SK-N-SH (cell line): ENCODE results near the gene NFATC4.

Experiments
- EP300 ChIP-seq, 2 experiments: IDR thresholded peaks; 2 replicates each; pipeline versions ENCODE4 v1.4.0 to v1.6.1; 2012; ENCODE audit warnings: borderline replicate concordance in 1 of 2, low read depth in 1 of 2, low read length in 1 of 2
- EZH2phosphoT487 ChIP-seq: fragments of 200-600 bp; sonication (generic); IDR thresholded peaks from 2 replicates; pipeline ENCODE4 v1.6.1; 2017; ENCODE audit warnings: low read depth, mixed run types, mild to moderate bottlenecking, antibody characterized with exemption, moderate library complexity, borderline replicate concordance
- POLR2AphosphoS5 ChIP-seq: IDR thresholded peaks from 2 replicates; pipeline ENCODE4 v1.6.1; 2012; ENCODE audit warnings: low read depth, low read length
- RAD21 ChIP-seq: IDR thresholded peaks from 2 replicates; pipeline ENCODE4 v1.6.1; 2012; ENCODE audit warnings: mild to moderate bottlenecking, low read length
- RFX5 ChIP-seq: IDR thresholded peaks from 2 replicates; pipeline ENCODE4 v1.6.1; 2012; ENCODE audit warnings: mild to moderate bottlenecking, improper control_type of control experiment, low read length
- SIN3A ChIP-seq: IDR thresholded peaks from 2 replicates; pipeline ENCODE4 v1.6.1; 2012; ENCODE audit warnings: low read depth, mild to moderate bottlenecking, low read length, moderate library complexity, borderline replicate concordance
- SMC3 ChIP-seq: IDR thresholded peaks from 2 replicates; pipeline ENCODE4 v1.6.1; 2012; ENCODE audit warnings: low read depth, low read length, improper control_type of control experiment
- TEAD4 ChIP-seq: IDR thresholded peaks from 2 replicates; pipeline ENCODE4 v1.4.0; 2012; ENCODE audit warnings: mild to moderate bottlenecking, borderline replicate concordance; ENCODE audit not compliant: insufficient read depth
- TF ChIP-seq, protein P1 (sequence below): fragments of 200-600 bp; sonication (generic); IDR thresholded peaks from 2 replicates; pipeline ENCODE4 v1.6.1; 2017; ENCODE audit warnings: antibody characterized with exemption, mild to moderate bottlenecking, moderate library complexity
- TF ChIP-seq, protein P2 (sequence below): IDR thresholded peaks from 2 replicates; pipeline ENCODE4 v1.4.0; 2012; ENCODE audit warnings: low read depth
- TF ChIP-seq, protein P3 (sequence below): fragments of 150-350 bp; IDR thresholded peaks from 2 replicates; pipeline ENCODE4 v1.6.1; 2016; ENCODE audit warnings: mild to moderate bottlenecking, low read depth, low read length
- TF ChIP-seq, protein P4 (sequence below): IDR thresholded peaks from 2 replicates; pipeline ENCODE4 v1.6.1; 2012; ENCODE audit warnings: mild to moderate bottlenecking, low read depth, low read length, moderate library complexity

DNA sequence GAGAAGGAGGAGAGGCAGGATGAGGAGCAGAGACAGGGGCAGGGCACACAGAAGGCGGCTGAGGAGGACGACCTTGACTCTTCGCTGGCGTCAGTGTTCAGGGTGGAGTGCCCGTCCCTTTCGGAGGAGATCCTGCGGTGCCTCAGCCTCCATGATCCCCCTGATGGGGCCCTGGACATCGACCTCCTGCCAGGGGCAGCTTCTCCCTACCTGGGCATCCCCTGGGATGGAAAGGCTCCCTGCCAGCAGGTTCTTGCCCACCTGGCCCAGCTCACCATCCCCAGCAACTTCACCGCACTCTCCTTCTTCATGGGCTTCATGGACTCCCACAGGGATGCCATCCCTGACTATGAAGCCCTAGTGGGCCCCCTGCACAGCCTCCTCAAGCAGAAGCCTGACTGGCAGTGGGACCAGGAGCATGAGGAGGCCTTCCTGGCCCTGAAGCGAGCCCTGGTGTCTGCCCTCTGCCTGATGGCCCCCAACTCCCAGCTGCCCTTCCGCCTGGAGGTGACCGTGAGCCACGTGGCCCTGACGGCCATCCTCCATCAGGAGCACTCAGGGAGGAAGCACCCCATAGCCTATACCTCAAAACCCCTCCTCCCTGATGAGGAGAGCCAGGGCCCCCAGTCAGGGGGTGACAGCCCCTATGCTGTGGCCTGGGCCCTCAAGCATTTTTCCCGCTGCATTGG lies 46.9 kb downstream of the NFATC4 start:
- TF ChIP-seq, protein P1, sequence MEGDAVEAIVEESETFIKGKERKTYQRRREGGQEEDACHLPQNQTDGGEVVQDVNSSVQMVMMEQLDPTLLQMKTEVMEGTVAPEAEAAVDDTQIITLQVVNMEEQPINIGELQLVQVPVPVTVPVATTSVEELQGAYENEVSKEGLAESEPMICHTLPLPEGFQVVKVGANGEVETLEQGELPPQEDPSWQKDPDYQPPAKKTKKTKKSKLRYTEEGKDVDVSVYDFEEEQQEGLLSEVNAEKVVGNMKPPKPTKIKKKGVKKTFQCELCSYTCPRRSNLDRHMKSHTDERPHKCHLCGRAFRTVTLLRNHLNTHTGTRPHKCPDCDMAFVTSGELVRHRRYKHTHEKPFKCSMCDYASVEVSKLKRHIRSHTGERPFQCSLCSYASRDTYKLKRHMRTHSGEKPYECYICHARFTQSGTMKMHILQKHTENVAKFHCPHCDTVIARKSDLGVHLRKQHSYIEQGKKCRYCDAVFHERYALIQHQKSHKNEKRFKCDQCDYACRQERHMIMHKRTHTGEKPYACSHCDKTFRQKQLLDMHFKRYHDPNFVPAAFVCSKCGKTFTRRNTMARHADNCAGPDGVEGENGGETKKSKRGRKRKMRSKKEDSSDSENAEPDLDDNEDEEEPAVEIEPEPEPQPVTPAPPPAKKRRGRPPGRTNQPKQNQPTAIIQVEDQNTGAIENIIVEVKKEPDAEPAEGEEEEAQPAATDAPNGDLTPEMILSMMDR = no peak
- TF ChIP-seq EP300 (IDR thresholded peaks at IDR 0.05; ENCODE audit: borderline replicate concordance in 1 of 2, low read depth in 1 of 2, low read length in 1 of 2) = no peak
- TF ChIP-seq TEAD4 = no peak
- TF ChIP-seq, protein P2, sequence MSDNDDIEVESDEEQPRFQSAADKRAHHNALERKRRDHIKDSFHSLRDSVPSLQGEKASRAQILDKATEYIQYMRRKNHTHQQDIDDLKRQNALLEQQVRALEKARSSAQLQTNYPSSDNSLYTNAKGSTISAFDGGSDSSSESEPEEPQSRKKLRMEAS = no peak
- TF ChIP-seq POLR2AphosphoS5 = no peak
- TF ChIP-seq, protein P3, sequence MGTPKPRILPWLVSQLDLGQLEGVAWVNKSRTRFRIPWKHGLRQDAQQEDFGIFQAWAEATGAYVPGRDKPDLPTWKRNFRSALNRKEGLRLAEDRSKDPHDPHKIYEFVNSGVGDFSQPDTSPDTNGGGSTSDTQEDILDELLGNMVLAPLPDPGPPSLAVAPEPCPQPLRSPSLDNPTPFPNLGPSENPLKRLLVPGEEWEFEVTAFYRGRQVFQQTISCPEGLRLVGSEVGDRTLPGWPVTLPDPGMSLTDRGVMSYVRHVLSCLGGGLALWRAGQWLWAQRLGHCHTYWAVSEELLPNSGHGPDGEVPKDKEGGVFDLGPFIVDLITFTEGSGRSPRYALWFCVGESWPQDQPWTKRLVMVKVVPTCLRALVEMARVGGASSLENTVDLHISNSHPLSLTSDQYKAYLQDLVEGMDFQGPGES = no peak
- TF ChIP-seq RFX5 = no peak
- TF ChIP-seq EZH2phosphoT487 = no peak
- no peak for TF ChIP-seq SMC3
- no peak for TF ChIP-seq SIN3A
- TF ChIP-seq, protein P4, sequence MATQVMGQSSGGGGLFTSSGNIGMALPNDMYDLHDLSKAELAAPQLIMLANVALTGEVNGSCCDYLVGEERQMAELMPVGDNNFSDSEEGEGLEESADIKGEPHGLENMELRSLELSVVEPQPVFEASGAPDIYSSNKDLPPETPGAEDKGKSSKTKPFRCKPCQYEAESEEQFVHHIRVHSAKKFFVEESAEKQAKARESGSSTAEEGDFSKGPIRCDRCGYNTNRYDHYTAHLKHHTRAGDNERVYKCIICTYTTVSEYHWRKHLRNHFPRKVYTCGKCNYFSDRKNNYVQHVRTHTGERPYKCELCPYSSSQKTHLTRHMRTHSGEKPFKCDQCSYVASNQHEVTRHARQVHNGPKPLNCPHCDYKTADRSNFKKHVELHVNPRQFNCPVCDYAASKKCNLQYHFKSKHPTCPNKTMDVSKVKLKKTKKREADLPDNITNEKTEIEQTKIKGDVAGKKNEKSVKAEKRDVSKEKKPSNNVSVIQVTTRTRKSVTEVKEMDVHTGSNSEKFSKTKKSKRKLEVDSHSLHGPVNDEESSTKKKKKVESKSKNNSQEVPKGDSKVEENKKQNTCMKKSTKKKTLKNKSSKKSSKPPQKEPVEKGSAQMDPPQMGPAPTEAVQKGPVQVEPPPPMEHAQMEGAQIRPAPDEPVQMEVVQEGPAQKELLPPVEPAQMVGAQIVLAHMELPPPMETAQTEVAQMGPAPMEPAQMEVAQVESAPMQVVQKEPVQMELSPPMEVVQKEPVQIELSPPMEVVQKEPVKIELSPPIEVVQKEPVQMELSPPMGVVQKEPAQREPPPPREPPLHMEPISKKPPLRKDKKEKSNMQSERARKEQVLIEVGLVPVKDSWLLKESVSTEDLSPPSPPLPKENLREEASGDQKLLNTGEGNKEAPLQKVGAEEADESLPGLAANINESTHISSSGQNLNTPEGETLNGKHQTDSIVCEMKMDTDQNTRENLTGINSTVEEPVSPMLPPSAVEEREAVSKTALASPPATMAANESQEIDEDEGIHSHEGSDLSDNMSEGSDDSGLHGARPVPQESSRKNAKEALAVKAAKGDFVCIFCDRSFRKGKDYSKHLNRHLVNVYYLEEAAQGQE = no peak
- no peak for TF ChIP-seq RAD21
